K562 (cell line): ENCODE data around the gene PKIB. TPM values are rescaled to one million over a fixed set of nuclear protein-coding genes. Genes with fewer than 3 reads are reported as not detected.

Experiments
- ARID2 ChIP-seq: fragments of 450-650 bp; IDR thresholded peaks from 2 replicates; pipeline ENCODE4 v1.6.1; 2017; ENCODE audit warnings: antibody characterized with exemption, mild to moderate bottlenecking
- FOXA3 ChIP-seq, 2 experiments: fragments of 450-650 bp in 1 of 2; sonication (generic) in 1 of 2; formaldehyde crosslinking; IDR thresholded peaks in 1 of 2; conservative IDR thresholded peaks in 1 of 2; 2 replicates each; pipeline versions ENCODE4 v1.4.0 to v1.8.0; 2020 to 2022; ENCODE audit warnings: mild to moderate bottlenecking in 2 of 2, missing genetic modification reagents in 1 of 2
- FOXP4 ChIP-seq: sonication (generic); formaldehyde crosslinking; IDR thresholded peaks from 2 replicates; pipeline ENCODE4 v1.8.0; 2022; ENCODE audit warnings: mild to moderate bottlenecking, missing genetic modification reagents, borderline replicate concordance
- ZMIZ1 ChIP-seq, 2 experiments: fragments of 150-350 bp in 1 of 2; IDR thresholded peaks; 2 replicates each; pipeline ENCODE4 v1.6.1; 2012 to 2016; ENCODE audit warnings: low read depth in 2 of 2, low read length in 2 of 2, mild to moderate bottlenecking in 1 of 2, moderate library complexity in 1 of 2
- ZNF512 ChIP-seq: IDR thresholded peaks from 2 replicates; pipeline ENCODE4 v1.6.1; 2016; ENCODE audit warnings: missing genetic modification characterization, missing compliant biosample characterization
- polyA plus RNA-seq, 8 experiments: library from polyadenylated mRNA; depleted of rRNA in 4 of 8; stranded (reverse) in 5 of 8; unstranded in 3 of 8; fragments of >200 nt; fragmentation: Nextera tagmentation in 2 of 8; fragmentation: Illumina TruSeq in 1 of 8; extraction: Ambion mirVana in 2 of 8; extraction: Trizol in 1 of 8; gene quantifications; 2 replicates each; pipeline versions ENCODE4 v1.2.1 to v1.2.3, GENCODE V29; 2011 to 2014; ENCODE audit warnings: inconsistent platforms in 1 of 8, missing spikeins in 1 of 8
- total RNA-seq, 7 experiments: library from RNA; depleted of rRNA in 6 of 7; stranded (reverse); fragments of >200 nt in 6 of 7; fragmentation: Illumina TruSeq in 2 of 7; extraction: Trizol in 2 of 7; gene quantifications; 2 replicates each; pipeline versions ENCODE4 v1.2.1 to v1.2.3, GENCODE V29; 2011 to 2021; ENCODE audit warnings: low replicate concordance in 1 of 7

The PKIB gene
- total and polyA plus RNA-seq, 9 of the 15 experiments (the other 6 are each of a cell fraction or from before 2014, with no cell fraction given) = 14.8 to 37.5 (median 27.4) TPM

- TF ChIP-seq FOXP4 = no peak
- TF ChIP-seq FOXA3 (CRISPR knock-in tag; conservative IDR thresholded peaks at IDR 0.05 in 1 of 2, IDR thresholded peaks at IDR 0.05 in 1 of 2) = no peak
- no peak for TF ChIP-seq ZMIZ1 (IDR thresholded peaks at IDR 0.05; ENCODE audit: low read depth in 2 of 2, low read length in 2 of 2)
- TF ChIP-seq ARID2 = no peak
- no peak for TF ChIP-seq ZNF512 (tag)
These were observed 145.7 kb downstream of the PKIB start (continued) for GRCh38 chr6:122755901-122756300.
